ENCODE measurements around the gene MTR.
A peak's percentile ranks its signal among the peaks of the same experiment; 100 is the strongest.
"Not testable (repeated sequence)": the region's sequence is repeated elsewhere in the genome, so short reads cannot be mapped to it uniquely, and the experiment has no call there.

MTR gene

GRCh38 chr1:236865818-236866155 is 70.7 kb downstream of the MTR start:
- no peak for DNase-seq

GRCh38 chr1:236868625-236869467 is 73.8 kb downstream of the MTR start:
- peak; percentile 50 for DNase-seq

GRCh38 chr1:236869911-236870310 is 74.8 kb downstream of the MTR start:
- no peak for DNase-seq

- DNase-seq, result peak; percentile 8
These were observed 75.6 kb downstream of the MTR start for GRCh38 chr1:236870721-236871120.

GRCh38 chr1:236872075-236872666 is 77.1 kb downstream of the MTR start:
- DNase-seq, result no peak

- DNase-seq, result no peak
These were observed 80.9 kb downstream of the MTR start for GRCh38 chr1:236875975-236876374.

GRCh38 chr1:236877661-236878060 is 82.6 kb downstream of the MTR start:
- DNase-seq, result no peak

GRCh38 chr1:236880209-236880608 is 85.1 kb downstream of the MTR start:
- DNase-seq, result no peak

- no peak for DNase-seq
These were observed 87.6 kb downstream of the MTR start for GRCh38 chr1:236882678-236883077.

GRCh38 chr1:236886199-236886598 is 91.1 kb downstream of the MTR start:
- DNase-seq, result no peak

- DNase-seq, result no peak
These were observed 92.0 kb downstream of the MTR start for GRCh38 chr1:236887081-236887480.

GRCh38 chr1:236888126-236888525 is 93.0 kb downstream of the MTR start:
- no peak for DNase-seq

GRCh38 chr1:236888903-236889302 is 93.8 kb downstream of the MTR start:
- DNase-seq, result no peak

- DNase-seq, result no peak
These were observed 95.3 kb downstream of the MTR start for GRCh38 chr1:236890152-236891056.

GRCh38 chr1:236893626-236894545 is 98.8 kb downstream of the MTR start:
- no peak for DNase-seq

GRCh38 chr1:236895665-236896387 is 100.7 kb downstream of the MTR start:
- DNase-seq, result no peak

GRCh38 chr1:236896716-236897115 is 101.6 kb downstream of the MTR start:
- no peak for DNase-seq

GRCh38 chr1:236904892-236905741 is 110.0 kb downstream of the MTR start:
- no peak for DNase-seq

- DNase-seq, result no peak
These were observed 112.1 kb downstream of the MTR start for GRCh38 chr1:236907205-236907604.

GRCh38 chr1:236908669-236909068 is 113.6 kb downstream of the MTR start:
- DNase-seq, result no peak

- not testable (repeated sequence) for DNase-seq
These were observed 116.0 kb downstream of the MTR start for GRCh38 chr1:236911047-236911446.

Data from CD4-positive, alpha-beta T cell treated with Interleukin-21 for 1 hour (primary cell).